Fibroblast of the conjunctiva (primary cell): ENCODE measurements around the gene CSNK1D.
A peak's percentile ranks its signal among the peaks of the same experiment; 100 is the strongest.

Experiments
- DNase-seq: peaks from one replicate; pipeline ENCODE4 v3.0.0-alpha.2; 2010; ENCODE audit warnings: low read depth

The CSNK1D gene

DNA sequence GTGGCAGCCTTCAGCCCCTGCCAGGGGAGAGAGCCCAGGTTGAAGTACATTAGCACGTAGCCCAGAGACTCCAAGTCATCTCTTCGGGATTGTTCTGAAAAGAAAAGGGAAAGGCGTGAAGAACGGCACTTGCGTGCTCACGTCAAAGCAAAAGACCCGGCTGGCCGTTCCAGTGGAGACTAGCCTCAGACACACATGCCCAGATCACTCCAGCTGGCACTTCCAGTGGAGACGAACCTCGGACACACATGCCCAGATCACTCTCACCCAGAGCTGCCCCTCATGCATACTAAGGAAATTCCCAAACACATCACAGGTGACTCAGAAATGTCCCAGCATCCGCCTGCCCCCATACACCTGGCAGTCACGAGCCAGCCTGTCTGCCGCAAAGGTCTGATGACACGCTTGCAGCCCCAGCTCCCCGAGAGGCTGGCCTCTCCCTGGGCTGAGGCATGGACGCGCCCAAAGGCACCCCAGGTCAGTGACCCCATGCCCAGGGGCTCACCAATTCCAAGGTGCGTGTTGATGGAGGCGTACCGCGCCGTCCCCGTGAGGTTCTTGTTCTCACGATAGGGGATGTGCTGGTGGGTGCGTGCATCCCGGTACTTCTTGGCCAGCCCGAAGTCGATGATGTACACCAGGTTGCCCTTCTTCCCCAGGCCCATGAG is 20.9 kb downstream of the CSNK1D start:
- no peak for DNase-seq

DNA sequence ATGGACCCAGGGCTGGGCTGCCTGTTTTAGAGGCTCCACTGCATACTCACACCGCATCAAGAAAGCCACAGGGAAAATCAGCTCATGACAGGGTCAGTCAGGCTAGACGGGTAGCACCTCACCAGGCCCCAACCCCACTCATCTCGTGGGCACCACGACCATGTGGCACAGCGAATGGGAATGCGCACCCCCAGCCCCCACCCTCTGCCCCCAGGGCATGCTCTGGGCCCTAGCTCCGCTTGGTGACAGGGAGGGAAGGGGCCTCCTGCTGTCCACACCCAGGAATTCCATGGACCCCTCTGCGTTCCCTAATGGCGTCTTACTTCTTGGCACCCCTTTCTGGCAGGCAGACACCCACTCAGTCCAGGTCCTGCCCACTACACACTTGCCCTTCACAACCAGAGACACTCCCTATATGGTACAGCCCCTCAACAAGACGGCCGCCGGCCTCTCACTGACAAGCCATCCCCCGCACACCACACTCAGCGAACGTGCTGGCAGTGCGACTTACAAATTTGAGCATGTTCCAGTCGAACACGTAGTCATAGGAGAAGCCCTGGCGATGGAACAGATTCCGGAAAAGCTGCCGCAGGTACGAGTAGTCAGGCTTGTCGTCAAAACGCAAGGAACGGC is 22.5 kb downstream of the CSNK1D start:
- no peak for DNase-seq

GRCh38 chr17:82249896-82250581 is 23.5 kb downstream of the CSNK1D start:
- DNase-seq, result no peak

DNA sequence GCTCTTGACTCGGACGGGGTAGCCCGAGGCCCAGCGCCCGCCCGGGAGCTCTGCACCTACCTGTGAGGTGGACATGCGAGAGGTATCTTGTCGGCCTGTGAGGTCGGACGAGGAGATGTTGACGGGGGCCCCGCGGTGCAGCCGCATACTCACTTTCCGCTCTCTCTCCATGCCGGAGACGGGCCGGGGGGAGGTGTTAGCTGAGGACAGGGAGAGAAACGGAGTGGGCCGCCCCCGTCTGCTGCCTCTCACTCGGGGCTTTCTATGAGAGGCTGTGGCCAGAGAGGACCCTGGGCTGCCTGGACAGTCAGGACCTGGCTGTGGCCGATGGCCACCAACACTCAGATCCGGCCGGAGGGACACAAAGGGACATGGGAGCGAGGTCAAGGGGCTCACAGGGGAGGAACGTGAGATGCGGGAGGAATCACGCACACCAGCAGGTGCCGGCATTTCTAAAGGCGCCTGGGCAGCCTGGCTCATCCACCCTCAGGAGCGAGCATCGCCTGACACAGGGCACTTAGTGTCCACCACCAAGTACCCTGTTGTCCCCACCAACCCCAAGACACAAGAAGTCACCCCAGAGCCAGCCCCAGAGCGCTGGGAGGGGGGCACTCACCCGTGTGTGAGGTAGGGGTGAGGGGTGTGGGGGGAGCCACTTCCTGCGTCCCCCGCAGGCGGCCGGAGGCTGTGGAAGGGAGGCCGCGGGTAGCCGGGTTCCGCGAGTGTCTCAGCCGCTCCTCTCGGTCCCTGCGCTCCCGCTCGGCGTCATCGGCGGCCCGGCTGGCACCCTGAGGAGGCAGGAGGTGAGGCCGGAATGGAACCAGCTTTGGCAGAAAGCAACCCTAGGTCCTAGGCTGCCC is 24.5 kb downstream of the CSNK1D start:
- DNase-seq, result no peak

DNA sequence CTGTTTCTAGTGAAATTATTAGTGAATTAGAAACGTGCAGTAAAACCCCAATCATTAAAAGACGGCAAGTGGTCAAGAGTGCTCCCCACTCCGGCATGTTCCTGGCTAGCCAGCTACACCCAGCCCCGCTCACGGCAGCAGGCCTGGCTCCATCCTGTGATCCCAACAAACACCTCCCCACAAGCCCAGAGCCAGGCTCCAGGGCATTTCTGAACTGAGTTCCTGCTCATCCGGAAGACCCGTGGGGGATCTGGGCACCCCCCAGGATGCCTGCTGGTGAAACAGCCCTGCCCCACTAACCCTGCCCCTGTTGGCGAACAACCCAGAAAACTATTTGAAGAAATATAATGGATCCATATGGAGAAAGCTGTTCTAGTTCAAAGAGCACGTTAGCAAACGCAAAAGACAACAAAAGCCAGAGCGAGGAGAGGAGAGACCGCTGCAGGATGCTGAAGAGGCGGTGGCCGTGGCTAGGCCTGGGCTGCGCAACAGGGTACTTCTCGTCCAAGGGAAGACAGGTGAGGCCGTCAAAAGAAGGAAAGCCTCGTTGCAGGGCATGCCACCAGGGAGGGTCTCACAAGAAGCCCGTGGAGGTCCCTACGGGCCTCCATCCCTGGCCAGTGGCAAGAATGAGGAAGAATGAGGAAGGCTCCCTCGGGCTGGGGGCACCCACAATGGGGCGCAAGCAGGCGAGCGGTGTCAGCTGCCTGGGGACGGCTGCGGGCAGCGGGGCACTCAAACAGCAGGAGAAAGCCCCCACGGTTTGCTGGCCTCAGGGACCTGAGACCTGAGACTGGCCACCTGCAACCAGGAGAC is 25.4 kb downstream of the CSNK1D start:
- no peak for DNase-seq

- no peak for DNase-seq
These were observed 26.2 kb downstream of the CSNK1D start for GRCh38 chr17:82247182-82247823.

DNA sequence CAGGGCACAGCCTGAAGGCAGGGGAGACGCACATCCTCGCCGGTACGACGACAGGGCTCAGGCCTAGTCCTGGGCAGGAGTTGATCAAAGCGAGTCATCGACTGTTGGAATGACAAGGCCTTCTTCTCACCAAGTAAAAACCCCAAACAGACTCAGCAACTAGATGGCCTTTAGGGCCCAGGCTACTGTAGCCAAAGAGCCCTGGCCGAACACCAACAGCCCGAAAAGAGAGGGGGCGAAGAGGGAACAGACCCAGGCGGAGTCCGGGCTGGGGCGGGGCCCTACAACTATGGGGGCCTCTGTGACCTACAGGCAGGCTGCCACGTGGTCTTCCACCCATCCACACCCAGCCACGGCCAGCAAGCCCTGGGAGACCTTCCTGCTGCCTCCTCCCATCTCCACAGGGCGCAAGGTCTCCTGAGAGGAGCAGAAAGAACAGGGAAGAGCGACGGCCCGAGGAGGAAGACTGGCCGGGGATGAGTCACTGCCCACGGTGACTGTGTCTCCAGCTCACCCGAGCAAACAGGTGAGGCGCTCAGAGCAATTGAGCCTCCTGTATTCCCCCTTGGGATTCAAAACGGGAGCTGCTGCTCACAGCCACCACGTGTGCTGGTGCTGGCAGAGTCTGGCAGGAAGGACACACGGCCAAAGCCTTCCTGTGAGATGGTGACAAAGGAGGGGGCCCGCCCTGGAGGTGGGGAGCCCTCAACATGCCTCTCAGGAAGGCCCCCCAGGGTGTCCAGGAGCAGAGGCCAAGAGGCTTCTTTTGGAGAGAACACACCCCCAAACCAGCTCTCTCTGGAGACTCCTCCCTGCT is 26.9 kb downstream of the CSNK1D start:
- no peak for DNase-seq

DNA sequence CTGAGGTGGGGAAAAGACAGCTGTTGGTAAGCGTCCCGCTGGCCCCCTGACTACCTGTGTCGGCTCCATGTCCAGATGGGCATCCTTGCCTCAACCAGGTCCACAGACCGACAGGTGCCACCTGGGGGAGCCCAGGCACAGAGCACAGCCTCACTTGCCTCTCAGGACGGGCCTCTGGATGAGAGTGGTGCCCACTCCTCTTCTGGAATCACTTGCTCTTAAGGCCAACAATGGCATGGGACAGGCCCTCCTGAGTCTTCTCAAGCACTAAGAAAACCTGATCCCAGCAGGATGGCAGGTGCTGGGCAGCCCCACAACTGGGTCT is 27.5 kb downstream of the CSNK1D start:
- DNase-seq, result no peak

- no peak for DNase-seq
These were observed 28.1 kb downstream of the CSNK1D start for GRCh38 chr17:82245134-82246039.

GRCh38 chr17:82244413-82245133 is 28.9 kb downstream of the CSNK1D start:
- DNase-seq, result no peak

- DNase-seq, result no peak
These were observed 29.7 kb downstream of the CSNK1D start for GRCh38 chr17:82243648-82244412.

DNA sequence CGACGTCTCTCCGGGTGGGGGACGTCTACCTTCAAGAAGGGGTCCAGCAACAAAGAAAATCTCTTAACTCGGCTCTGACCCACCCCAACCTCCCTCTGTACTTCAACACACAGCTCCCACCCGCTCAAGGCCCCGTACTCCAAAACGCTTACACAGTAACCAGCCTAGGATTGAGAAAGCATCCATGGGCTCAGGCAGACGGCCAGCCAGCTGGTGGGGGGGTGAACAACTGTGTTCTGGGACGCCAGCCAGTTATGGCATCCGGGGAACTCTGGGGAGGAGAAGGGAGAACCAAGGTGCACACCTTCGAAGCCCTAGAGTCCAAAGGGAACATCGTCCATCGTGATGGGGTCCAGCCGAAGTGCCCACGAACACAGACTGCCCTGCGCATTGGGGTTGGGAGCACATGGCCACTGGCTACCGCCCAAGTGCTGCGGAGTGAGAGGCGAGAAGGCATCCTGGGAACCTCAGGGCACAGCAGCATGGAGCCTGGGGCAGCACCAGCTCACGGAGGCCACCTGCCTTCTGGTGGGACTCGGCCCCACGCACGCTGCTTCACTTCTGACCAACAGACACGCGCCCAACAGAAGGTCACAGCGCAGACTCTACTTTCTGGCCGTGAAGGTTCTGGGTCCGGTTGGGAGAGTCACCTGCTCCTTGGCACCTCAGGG is 30.4 kb downstream of the CSNK1D start:
- DNase-seq, result peak; percentile 75

DNA sequence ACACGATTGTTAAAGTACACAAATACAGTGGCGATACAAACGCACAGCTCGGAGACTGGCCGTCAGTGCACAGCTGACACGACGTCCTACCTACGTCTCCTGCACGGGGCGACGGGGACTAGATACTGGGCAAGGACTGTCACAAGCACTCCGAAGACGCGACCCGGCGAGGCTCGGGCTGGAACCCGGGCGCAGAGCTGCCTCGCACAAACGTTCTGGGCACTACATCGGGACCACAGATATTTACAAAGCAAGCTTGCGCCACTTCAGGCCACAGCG is 30.9 kb downstream of the CSNK1D start:
- DNase-seq, result no peak

GRCh38 chr17:82241926-82242697 is 31.4 kb downstream of the CSNK1D start:
- DNase-seq, result no peak

DNA sequence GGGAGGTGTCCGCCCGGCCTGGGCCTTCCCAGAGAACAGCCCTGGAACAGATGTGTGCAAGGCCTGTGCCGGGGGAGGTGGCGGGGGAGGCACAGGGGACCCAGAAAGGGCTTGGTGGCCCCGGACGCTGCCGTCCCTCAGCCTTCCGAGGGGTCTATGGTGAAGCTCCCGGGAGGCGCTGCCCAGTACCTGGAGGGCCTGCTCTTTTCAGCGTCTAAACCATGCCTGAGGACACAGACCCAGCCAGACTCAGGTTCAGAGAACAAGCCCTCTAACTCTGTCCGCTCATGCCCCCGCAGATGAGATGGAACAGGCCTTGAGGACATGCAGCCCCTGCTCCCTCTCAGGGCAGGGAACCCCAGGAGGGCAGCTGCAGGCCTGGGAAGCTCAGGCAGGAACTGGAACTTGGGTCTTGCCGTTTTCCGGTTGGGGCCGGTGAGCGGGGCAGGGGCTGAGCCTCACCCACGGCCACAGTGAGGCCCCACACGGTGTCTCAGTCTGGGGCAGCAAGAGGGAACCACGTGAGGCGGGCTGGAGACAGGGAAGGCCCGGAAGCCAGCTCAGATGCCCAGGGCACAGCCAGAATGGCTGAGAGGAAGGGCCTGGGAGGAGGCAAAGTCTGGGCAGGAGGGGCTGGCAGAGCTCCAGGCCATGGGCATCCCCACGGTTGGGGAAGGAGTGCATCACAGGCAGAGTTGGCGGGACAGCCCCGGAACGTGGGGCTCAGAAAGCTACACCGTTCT is 32.1 kb downstream of the CSNK1D start:
- no peak for DNase-seq
